Inflammatory macrophage treated with lipopolysaccharide for 4 hours (primary cell): Measurements from ENCODE around the gene CCDC112.
"Not testable (repeated sequence)": the region's sequence is repeated elsewhere in the genome, so short reads cannot be mapped to it uniquely, and the experiment has no call there.

Source experiments
- DNase-seq: peaks from one replicate; pipeline ENCODE4 v3.0.0-alpha.2; 2020

Gene CCDC112

GRCh38 chr5:115296124-115297022 lies at the start of gene CCDC112:
Gene CCDC112 (minus strand): TSS chr5:115296654. CDS start chr5:115296543, 111 bp downstream.
- peak; percentile 72 for DNase-seq

- DNase-seq: no peak
These were observed 48.9 kb upstream of the CCDC112 start for GRCh38 chr5:115345344-115345743.

- no peak for DNase-seq
These were observed 47.4 kb upstream of the CCDC112 start for GRCh38 chr5:115343855-115344254.

- DNase-seq: no peak
These were observed 46.3 kb upstream of the CCDC112 start for GRCh38 chr5:115342590-115343377.

GRCh38 chr5:115341745-115342144 lies 45.3 kb upstream of the CCDC112 start:
- DNase-seq: no peak

GRCh38 chr5:115338851-115339250 lies 42.4 kb upstream of the CCDC112 start:
- DNase-seq: no peak

- no peak for DNase-seq
These were observed 41.4 kb upstream of the CCDC112 start for GRCh38 chr5:115337882-115338281.

- peak; percentile 27 for DNase-seq
These were observed 40.5 kb upstream of the CCDC112 start for GRCh38 chr5:115336964-115337363.

GRCh38 chr5:115336201-115336720 lies 39.8 kb upstream of the CCDC112 start:
- no peak for DNase-seq

- DNase-seq: no peak
These were observed 38.8 kb upstream of the CCDC112 start for GRCh38 chr5:115335301-115335700.

- no peak for DNase-seq
These were observed 36.7 kb upstream of the CCDC112 start for GRCh38 chr5:115333164-115333563.

GRCh38 chr5:115330830-115331229 lies 34.4 kb upstream of the CCDC112 start:
- peak; percentile 65 for DNase-seq

- no peak for DNase-seq
These were observed 33.0 kb upstream of the CCDC112 start for GRCh38 chr5:115329475-115329874.

- DNase-seq: not testable (repeated sequence)
These were observed 32.3 kb upstream of the CCDC112 start for GRCh38 chr5:115328617-115329274.

- DNase-seq: no peak
These were observed 29.0 kb upstream of the CCDC112 start for GRCh38 chr5:115325296-115325959.

GRCh38 chr5:115324021-115324420 lies 27.6 kb upstream of the CCDC112 start:
- DNase-seq: no peak

GRCh38 chr5:115322729-115323128 lies 26.3 kb upstream of the CCDC112 start:
- no peak for DNase-seq

- DNase-seq: no peak
These were observed 24.9 kb upstream of the CCDC112 start for GRCh38 chr5:115321309-115321708.

- no peak for DNase-seq
These were observed 24.1 kb upstream of the CCDC112 start for GRCh38 chr5:115320515-115320914.

GRCh38 chr5:115320006-115320405 lies 23.6 kb upstream of the CCDC112 start:
- peak; percentile 20 for DNase-seq

GRCh38 chr5:115319007-115319406 lies 22.6 kb upstream of the CCDC112 start:
- DNase-seq: no peak

GRCh38 chr5:115317736-115318135 lies 21.3 kb upstream of the CCDC112 start:
- DNase-seq: no peak
